ENCODE results near the gene GALNT8.

GRCh38 chr12:4817880-4818279, 97.7 kb downstream of the GALNT8 start:
- TF ChIP-seq CTCF (conservative IDR thresholded peaks at IDR 0.05; ENCODE audit: low read depth, low read length), result no peak
- no peak for TF ChIP-seq EZH2 (IDR thresholded peaks at IDR 0.05; ENCODE audit: low read length, unreplicated experiment)

Data from PC-3 (cell line).